A673 (cell line): ENCODE results near the gene ADTRP.

Experiments
- CTCF ChIP-seq: fragments of 300-800, 200-600 bp; sonication (generic); conservative IDR thresholded peaks from 2 replicates; pipeline ENCODE4 v1.5.1; 2017; ENCODE audit warnings: low read depth, mild to moderate bottlenecking, antibody characterized with exemption, low read length, moderate library complexity, mixed read lengths
- EZH2 ChIP-seq: fragments of 200-600 bp; sonication (generic); IDR thresholded peaks from 2 replicates; pipeline ENCODE4 v1.6.1; 2017; ENCODE audit warnings: borderline replicate concordance, low read depth, mild to moderate bottlenecking, mixed read lengths, antibody characterized with exemption, low read length; ENCODE audit not compliant: poor library complexity, severe bottlenecking

GRCh38 chr6:11802886-11803590 lies 24.4 kb upstream of the ADTRP start:
- no peak for TF ChIP-seq CTCF
- TF ChIP-seq EZH2 = no peak
